WTC11 (cell line): ENCODE measurements around the gene TSLP. TPM values are rescaled to one million over a fixed set of nuclear protein-coding genes. Genes with fewer than 3 reads are reported as not detected.

Experiments
- ATAC-seq: fragments of 200-7000 bp; cut with Tn5 transposase; 2 replicates; pipeline ENCODE4 v1.10.0; 2021; ENCODE audit warnings: mild to moderate bottlenecking, moderate library complexity
- CTCF ChIA-PET: fragments of 300-600 bp; sonication (Branson Sonifier 250); formaldehyde crosslinking; loops from one replicate; lab custom pipeline; 2021; ENCODE audit warnings: antibody characterized with exemption; lab: Charles Lee
- POLR2A ChIA-PET: fragments of 350-600 bp; sonication (Branson Sonifier 250); formaldehyde crosslinking; loops from one replicate; lab custom pipeline; 2021; ENCODE audit warnings: antibody characterized with exemption; lab: Charles Lee
- DNase-seq: peaks from one replicate; pipeline ENCODE4 v3.0.0; 2021; ENCODE audit warnings: low spot score
- H3K27ac Mint-ChIP-seq: 2 replicates; pipeline ENCODE4 v1.8.0; 2021; ENCODE audit warnings: mixed read lengths
- H3K27me3 Mint-ChIP-seq: 2 replicates; pipeline ENCODE4 v1.8.0; 2021; ENCODE audit warnings: low read depth, mild to moderate bottlenecking, moderate library complexity, mixed read lengths
- H3K36me3 Mint-ChIP-seq: 2 replicates; pipeline ENCODE4 v1.8.0; 2021; ENCODE audit warnings: mixed read lengths
- H3K4me1 Mint-ChIP-seq: 2 replicates; pipeline ENCODE4 v1.8.0; 2022; ENCODE audit warnings: mixed read lengths
- H3K4me3 Mint-ChIP-seq: 2 replicates; pipeline ENCODE4 v1.8.0; 2021; ENCODE audit warnings: mild to moderate bottlenecking, moderate library complexity, mixed read lengths
- H3K9me3 Mint-ChIP-seq: 2 replicates; pipeline ENCODE4 v1.8.0; 2021; ENCODE audit warnings: mixed read lengths
- CBFB ChIP-seq: sonication (generic); formaldehyde crosslinking; IDR thresholded peaks from 2 replicates; pipeline ENCODE4 v1.8.1; 2022; ENCODE audit warnings: mild to moderate bottlenecking, low read depth, missing genetic modification reagents
- CDX4 ChIP-seq: fragments of 250-450 bp; sonication (Bioruptor Pico); IDR thresholded peaks from 2 replicates; pipeline ENCODE4 v1.9.0; 2021; ENCODE audit warnings: moderate library complexity, mild to moderate bottlenecking, inconsistent platforms, borderline replicate concordance
- CREM ChIP-seq: sonication (generic); formaldehyde crosslinking; IDR thresholded peaks from 2 replicates; pipeline ENCODE4 v1.8.1; 2022; ENCODE audit warnings: mild to moderate bottlenecking, missing genetic modification reagents, moderate library complexity
- E2F5 ChIP-seq: sonication (generic); formaldehyde crosslinking; IDR thresholded peaks from 2 replicates; pipeline ENCODE4 v1.8.1; 2022; ENCODE audit warnings: mild to moderate bottlenecking, moderate library complexity, missing genetic modification reagents
- ESRRA ChIP-seq: sonication (generic); formaldehyde crosslinking; IDR thresholded peaks from 2 replicates; pipeline ENCODE4 v1.8.1; 2022; ENCODE audit warnings: mild to moderate bottlenecking, missing genetic modification reagents, borderline replicate concordance
- FOXP1 ChIP-seq: sonication (generic); formaldehyde crosslinking; IDR thresholded peaks from 2 replicates; pipeline ENCODE4 v1.8.0; 2022; ENCODE audit warnings: missing genetic modification reagents, mild to moderate bottlenecking, moderate library complexity, borderline replicate concordance
- FOXP4 ChIP-seq: sonication (generic); formaldehyde crosslinking; IDR thresholded peaks from 2 replicates; pipeline ENCODE4 v1.8.0; 2022; ENCODE audit warnings: mild to moderate bottlenecking, missing genetic modification reagents
- GTF2I ChIP-seq: fragments of 250-450 bp; sonication (Bioruptor Pico); conservative IDR thresholded peaks from 2 replicates; pipeline ENCODE4 v1.4.0; 2021; ENCODE audit warnings: mild to moderate bottlenecking
- HMGA2 ChIP-seq: fragments of 250-450 bp; sonication (Bioruptor Pico); IDR thresholded peaks from 2 replicates; pipeline ENCODE4 v1.4.0; 2021; ENCODE audit warnings: mild to moderate bottlenecking, moderate library complexity
- JUN ChIP-seq: sonication (generic); formaldehyde crosslinking; IDR thresholded peaks from 2 replicates; pipeline ENCODE4 v1.8.0; 2023; ENCODE audit warnings: mild to moderate bottlenecking, missing genetic modification reagents
- MLX ChIP-seq: sonication (generic); formaldehyde crosslinking; IDR thresholded peaks from 2 replicates; pipeline ENCODE4 v1.8.1; 2023; ENCODE audit warnings: mild to moderate bottlenecking, missing genetic modification reagents, moderate library complexity
- NFATC4 ChIP-seq: fragments of 250-450 bp; sonication (Bioruptor Pico); IDR thresholded peaks from 2 replicates; pipeline ENCODE4 v1.9.0; 2021; ENCODE audit warnings: mild to moderate bottlenecking
- NFYB ChIP-seq: sonication (generic); formaldehyde crosslinking; conservative IDR thresholded peaks from 2 replicates; pipeline ENCODE4 v1.8.0; 2022; ENCODE audit warnings: low read depth, missing genetic modification reagents
- RELA ChIP-seq: sonication (generic); formaldehyde crosslinking; IDR thresholded peaks from 2 replicates; pipeline ENCODE4 v1.8.1; 2022; ENCODE audit warnings: missing genetic modification reagents, mild to moderate bottlenecking, borderline replicate concordance
- SOX15 ChIP-seq: fragments of 250-450 bp; sonication (Bioruptor Pico); IDR thresholded peaks from 2 replicates; pipeline ENCODE4 v1.9.0; 2021; ENCODE audit warnings: mild to moderate bottlenecking
- STAT6 ChIP-seq: sonication (generic); formaldehyde crosslinking; conservative IDR thresholded peaks from 2 replicates; pipeline ENCODE4 v1.8.1; 2023; ENCODE audit warnings: mild to moderate bottlenecking, low read depth, missing genetic modification reagents, moderate library complexity
- ZNF512 ChIP-seq: sonication (generic); formaldehyde crosslinking; IDR thresholded peaks from 2 replicates; pipeline ENCODE4 v1.8.1; 2022; ENCODE audit warnings: missing genetic modification reagents, borderline replicate concordance
- ZSCAN18 ChIP-seq: fragments of 250-450 bp; sonication (Bioruptor Pico); IDR thresholded peaks from 2 replicates; pipeline ENCODE4 v2.1.2; 2022; ENCODE audit warnings: mild to moderate bottlenecking, moderate library complexity
- total RNA-seq: library from RNA; stranded (reverse); gene quantifications from 3 replicates; pipeline ENCODE4 v1.2.3, GENCODE V29; 2021

Gene TSLP
- total RNA-seq, 1 experiment from 2014 or later, result 0.87 TPM

GRCh38 chr5:111028865-111029264 is 42.6 kb upstream of the TSLP start:
- DNase-seq (no peak), ATAC-seq (no peak)
- Mint-ChIP-seq H3K9me3 (peaks cover 20% of the 10 kb centered on the region), H3K27me3 (peaks cover 10% of the 10 kb centered on the region), H3K4me3 (no peak overlapping the region), H3K4me1 (no peaks in the 10 kb centered on the region), H3K27ac (no peak overlapping the region), H3K36me3 (0 out of 2 replicates have a peak, but pooled peaks cover 3% of the 10 kb centered on the region)
- ChIA-PET POLR2A (no interaction called here), CTCF (no interaction called here)
- TF ChIP-seq JUN (no peak), ZSCAN18 (no peak), SOX15 (CRISPR knock-in tag) (no peak)

GRCh38 chr5:111043712-111044506 is 27.6 kb upstream of the TSLP start:
- Mint-ChIP-seq H3K27ac (no peak overlapping the region), H3K36me3 (no peaks in the 10 kb centered on the region), H3K27me3 (peaks cover 4% of the 10 kb centered on the region), H3K4me1 (peaks cover 2% of the 10 kb centered on the region; the same call in 1 of the 2 replicates), H3K4me3 (no peak overlapping the region), H3K9me3 (no peaks in the 10 kb centered on the region)
- DNase-seq (peak; percentile 30), ATAC-seq (peak; percentile 48)
- ChIA-PET CTCF (interaction anchor here (0.9 to 1.1 kb wide), 3 partner anchors 34 to 235 kb away, joined by 3 read pairs; no protein-coding TSS in a partner anchor), POLR2A (no interaction called here)
- TF ChIP-seq MLX (CRISPR knock-in tag), result no peak
- TF ChIP-seq CDX4 (CRISPR knock-in tag), result no peak
- no peak for TF ChIP-seq ZNF512 (CRISPR knock-in tag)
- TF ChIP-seq FOXP1 (CRISPR knock-in tag), result no peak
- TF ChIP-seq GTF2I, result no peak
- TF ChIP-seq STAT6 (CRISPR knock-in tag), result no peak
- TF ChIP-seq NFYB (CRISPR knock-in tag), result no peak
- TF ChIP-seq NFATC4 (CRISPR knock-in tag), result no peak
- no peak for TF ChIP-seq HMGA2
- TF ChIP-seq RELA (CRISPR knock-in tag), result no peak
- no peak for TF ChIP-seq FOXP4 (CRISPR knock-in tag)
- no peak for TF ChIP-seq CBFB (CRISPR knock-in tag)
- TF ChIP-seq ESRRA (CRISPR knock-in tag), result no peak
- TF ChIP-seq E2F5 (CRISPR knock-in tag), result no peak
- no peak for TF ChIP-seq CREM
